Medulla oblongata (tissue), 1 donor: Measurements from ENCODE around the gene CYP2U1.
"Not testable (repeated sequence)": the region's sequence is repeated elsewhere in the genome, so short reads cannot be mapped to it uniquely, and the experiment has no call there.

ENCODE experiments used
- DNase-seq: peaks from one replicate; pipeline ENCODE4 v3.0.0-alpha.2; 2015; ENCODE audit errors: extremely low spot score

The CYP2U1 gene

DNA sequence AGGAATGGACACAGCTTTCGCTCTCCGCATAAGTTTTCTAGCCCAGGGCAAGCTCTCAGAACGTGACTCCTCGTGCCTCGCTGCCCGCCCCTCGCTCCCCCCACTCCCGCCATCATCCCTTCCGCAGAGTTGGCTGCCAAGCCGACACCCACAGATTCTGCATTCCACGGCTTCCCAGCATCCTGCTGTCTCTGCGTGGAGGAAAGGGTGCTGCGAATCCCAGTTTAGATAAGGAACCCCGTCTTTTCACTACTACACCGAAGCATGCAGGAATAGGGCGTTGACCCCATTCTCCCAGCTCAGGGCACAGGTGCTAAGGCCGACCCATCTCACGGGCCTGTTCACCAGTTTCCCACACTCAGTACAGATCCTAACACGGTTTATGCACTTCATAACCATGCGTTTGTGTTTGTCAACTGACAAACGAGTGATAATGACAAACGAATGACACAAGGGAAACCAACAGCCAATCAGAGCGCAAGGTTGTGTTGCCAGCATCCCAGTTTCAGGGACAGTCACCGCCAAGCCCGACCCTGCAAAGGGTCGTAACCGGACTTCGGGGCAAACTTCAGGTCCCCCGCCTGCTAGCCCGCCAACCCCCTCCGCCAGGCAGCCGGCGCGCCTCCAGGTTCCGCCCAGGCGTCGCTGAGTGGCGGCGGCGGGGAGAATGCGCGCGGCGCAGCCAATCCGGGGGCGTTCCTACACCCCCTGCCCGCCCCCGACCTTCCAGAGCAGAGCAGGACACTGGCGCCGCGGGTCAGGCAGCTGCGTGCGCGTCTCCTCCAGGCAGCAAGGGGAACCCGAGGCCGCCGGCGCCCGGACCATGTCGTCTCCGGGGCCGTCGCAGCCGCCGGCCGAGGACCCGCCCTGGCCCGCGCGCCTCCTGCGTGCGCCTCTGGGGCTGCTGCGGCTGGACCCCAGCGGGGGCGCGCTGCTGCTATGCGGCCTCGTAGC, at the start of gene CYP2U1:
Gene CYP2U1, plus strand, starts transcription at position 729 of the 954 bp plus-strand sequence. Its CDS starts 95 bp downstream, at position 824.
- peak; percentile 92 for DNase-seq

DNA sequence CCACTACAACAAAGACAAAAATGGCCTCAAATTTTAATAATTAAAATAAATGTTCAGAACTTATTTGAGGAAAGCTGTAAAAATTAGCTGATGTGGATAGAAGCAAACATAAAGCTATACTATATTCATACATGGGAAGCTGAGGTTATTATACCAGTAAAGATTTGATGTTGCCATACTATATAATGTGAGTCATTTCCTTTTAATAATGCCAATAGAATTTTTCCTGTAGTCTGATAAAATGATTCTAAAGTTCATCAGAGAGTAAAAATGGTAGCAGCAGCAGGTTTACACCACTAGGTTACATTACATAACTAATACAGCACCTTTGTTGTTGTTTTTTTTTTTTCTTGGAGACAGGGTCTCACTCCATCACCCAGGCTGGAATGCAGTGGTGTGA, 45.5 kb upstream of the CYP2U1 start:
- no peak for DNase-seq

DNA sequence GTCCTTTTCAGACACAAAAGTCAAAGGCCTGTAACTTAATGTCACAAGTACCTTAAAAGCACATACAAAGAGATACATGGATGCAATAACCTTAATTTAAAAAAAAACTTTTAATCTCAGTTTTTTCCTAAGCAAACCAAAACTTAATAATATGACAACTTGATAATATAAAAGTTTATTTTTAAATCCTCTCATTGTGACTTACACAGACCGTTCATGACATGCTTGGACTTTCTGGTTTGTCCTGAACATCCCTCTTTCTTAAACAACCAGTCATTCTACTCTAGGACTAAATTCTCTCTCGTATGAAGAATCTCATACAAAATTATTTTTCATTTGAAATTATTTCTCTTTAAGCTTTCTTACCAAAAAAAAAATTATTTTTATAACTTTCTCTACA, 43.1 kb upstream of the CYP2U1 start:
- no peak for DNase-seq

GRCh38 chr4:107890779-107891178, 40.6 kb upstream of the CYP2U1 start:
- DNase-seq, result no peak

DNA sequence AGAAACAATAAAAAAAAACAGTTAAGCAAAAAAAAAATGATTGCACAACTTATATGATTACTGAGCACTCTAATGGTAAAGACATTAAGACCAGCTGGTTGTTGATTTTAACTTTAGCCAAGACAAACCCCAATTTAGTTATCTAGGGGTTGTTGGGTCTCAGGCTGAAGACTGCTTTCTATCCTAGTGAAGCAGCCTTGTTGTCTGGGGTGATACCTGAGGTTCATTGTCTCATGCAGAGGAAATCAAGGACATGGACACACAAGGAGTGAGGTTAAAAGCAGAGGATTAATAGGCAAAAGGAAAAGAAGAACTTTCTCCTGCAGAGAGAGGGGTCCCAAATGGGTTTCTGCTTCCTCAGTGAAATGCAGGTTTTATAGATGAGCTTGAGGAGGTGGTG, 40.0 kb upstream of the CYP2U1 start:
- DNase-seq, result no peak

- no peak for DNase-seq
Observed at GRCh38 chr4:107893171-107894137, 37.9 kb upstream of the CYP2U1 start.

- no peak for DNase-seq
Observed at GRCh38 chr4:107894138-107894603, 37.2 kb upstream of the CYP2U1 start.

DNA sequence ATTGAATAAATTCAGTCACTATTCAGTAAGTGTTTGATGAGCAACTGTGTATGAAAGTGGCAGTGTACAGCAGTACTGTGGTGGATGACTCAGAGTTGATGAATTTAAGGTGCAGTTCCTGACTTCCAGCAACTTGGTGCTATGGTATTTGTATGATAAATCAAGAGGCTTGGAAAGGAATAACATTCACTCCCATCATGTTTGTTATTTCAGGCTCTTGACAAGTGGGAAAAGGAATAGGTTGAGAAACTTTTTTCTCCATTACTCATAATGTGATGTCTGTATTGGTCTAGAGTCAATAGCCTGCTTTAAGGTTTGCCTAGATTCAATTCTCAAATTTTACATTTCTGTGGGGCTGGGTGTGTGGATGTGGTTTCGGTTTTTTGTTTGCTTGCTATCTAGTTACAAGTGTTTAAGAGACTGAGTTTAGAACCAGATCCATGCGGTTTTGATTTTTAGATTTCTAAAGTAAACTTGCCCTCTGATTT, 35.1 kb upstream of the CYP2U1 start:
- DNase-seq, result no peak

- no peak for DNase-seq
Observed at GRCh38 chr4:107896646-107897045, 34.7 kb upstream of the CYP2U1 start.

- no peak for DNase-seq
Observed at GRCh38 chr4:107897823-107898222, 33.5 kb upstream of the CYP2U1 start.

DNA sequence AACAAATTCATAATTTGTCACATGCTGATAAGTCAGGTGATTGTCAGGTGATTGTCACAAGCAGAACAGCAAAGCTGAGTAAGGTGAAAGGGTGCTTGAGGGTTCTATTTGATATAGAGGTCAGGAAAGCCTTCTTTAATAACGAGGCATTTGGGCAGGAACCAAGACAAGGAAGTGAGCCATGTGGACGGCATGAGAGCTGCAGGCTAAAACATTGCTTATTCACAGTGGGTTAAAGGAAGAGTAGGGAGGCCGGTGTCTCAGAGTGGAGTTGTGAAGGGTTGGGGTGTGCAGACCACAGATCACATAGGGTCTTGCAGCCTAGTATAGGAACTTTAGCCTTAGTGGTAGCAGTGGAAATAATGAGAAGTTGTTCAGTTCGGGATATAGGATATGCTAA, 31.3 kb upstream of the CYP2U1 start:
- no peak for DNase-seq

DNA sequence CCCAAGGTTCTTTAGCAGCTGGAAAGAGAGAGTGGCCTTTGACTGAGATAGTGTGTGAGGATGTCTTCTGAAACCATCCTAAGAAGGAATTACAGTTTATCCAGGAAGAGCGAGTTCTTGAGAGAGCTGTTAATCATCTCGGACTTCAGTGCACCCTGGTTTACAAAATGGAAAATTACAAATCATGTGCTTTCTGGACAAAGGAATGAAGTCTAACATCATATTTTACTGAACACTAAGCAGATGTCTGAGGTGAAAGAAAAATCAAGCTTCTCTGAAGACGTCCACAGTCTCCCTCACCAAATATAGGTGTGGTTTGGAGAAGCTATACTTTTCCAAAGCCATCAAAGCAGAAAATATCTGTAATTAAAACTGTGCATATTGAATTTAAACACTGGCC, 30.8 kb upstream of the CYP2U1 start:
- DNase-seq, result no peak

DNA sequence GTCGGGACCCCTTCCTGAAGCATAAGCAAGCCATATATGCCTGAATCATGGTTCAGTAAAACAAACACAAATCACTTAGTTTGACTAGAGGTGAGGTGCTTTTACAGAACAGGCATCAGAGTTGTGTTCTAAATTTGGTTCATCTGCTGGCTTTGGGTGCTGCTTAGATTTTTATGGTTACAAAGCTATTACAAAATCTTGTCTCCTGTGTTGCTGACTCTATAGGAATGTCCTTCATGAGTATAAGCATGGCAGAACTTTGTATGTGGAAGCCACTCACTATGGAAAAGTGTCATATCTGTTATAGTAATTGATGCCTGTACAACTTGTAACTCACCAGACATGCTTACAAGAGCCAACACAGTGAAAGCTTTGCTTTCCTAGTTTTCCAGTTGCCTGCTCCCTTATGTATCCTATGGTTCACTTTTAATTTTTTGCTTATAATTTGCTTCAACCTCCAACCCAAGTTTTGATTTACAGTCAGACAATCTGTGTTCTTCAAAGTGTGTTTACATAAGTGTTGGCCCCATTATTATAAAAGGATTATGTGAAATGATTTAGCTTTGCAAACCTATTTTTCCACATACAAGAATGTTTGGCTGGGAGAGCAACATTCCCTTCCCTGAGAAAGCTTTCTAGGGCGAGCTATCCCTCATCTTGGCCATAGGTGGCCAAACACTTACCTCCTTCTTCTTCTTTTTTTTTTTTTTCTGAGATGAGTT, 30.0 kb upstream of the CYP2U1 start:
- no peak for DNase-seq

- no peak for DNase-seq
Observed at GRCh38 chr4:107902715-107903114, 28.6 kb upstream of the CYP2U1 start.

DNA sequence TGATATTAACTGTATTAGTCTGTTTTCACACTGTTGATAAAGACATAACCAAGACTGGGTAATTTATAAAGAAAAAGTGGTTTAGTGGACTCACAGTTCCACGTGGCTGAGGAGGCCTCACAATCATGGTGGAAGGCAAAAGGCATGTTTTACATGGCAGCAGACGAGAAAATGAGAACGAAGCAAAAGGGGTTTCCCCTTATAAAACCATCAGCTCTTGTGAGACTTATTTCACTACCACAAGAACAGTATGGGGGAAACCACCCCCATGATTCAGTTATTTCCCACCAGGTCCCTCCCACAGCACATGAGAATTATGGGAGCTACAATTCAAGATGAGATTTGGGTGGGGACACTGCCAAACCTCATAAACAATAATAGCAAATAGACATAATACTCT, 26.3 kb upstream of the CYP2U1 start:
- DNase-seq, result not testable (repeated sequence)

- no peak for DNase-seq
Observed at GRCh38 chr4:107906458-107907100, 24.8 kb upstream of the CYP2U1 start.

DNA sequence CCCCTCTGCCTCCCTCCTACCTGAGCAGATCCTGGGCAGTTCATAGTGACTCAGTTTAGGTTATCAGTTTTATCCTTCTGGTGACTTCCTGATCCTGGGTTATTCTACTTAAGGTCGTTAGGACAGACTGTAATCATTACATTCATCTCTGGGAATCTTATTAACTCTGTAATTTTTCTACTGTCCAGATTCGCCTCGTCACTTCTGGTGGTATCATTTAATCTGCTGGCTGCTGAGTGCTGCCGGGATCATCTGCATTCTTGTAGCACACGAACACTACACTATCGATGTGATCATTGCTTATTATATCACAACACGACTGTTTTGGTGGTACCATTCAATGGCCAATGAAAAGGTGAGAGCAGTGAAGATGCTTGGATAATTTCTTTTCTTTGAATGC, 23.0 kb upstream of the CYP2U1 start:
- DNase-seq, result no peak

DNA sequence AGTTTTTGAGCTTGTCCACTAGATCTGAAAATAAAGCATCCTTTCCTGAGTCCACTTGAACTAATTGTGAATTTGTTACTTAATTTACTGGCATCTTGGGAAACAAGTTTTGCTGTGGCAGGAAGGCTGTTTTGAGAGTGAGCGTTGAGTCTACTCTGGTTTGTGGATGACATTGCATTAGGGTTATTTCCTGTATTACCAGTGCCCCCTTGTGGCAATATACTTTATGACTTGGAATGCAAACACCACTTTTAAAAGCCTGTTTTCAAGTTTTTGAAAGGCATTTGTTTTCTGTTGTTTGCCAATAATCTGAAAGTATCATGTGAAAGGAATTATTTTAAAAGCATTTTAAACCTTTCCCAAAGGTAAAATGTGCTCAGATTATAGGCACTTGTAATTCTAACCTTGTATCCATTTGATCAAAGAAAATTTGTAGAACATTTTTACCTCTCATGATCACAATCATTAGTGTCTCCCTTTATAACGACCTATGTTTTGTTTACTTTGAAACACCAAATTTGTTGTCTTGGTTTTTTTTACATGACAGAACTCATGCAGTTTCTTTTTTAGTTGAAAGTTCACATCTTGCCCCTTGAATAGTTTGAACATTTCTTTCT, 18.0 kb upstream of the CYP2U1 start:
- DNase-seq, result peak; percentile 89

GRCh38 chr4:107915220-107915619, 16.1 kb upstream of the CYP2U1 start:
- no peak for DNase-seq

- DNase-seq, result no peak
Observed at GRCh38 chr4:107916623-107917022, 14.7 kb upstream of the CYP2U1 start.
